Left lung (tissue), 10 donors: ENCODE results near the gene MALRD1. TPM values are rescaled to one million over a fixed set of nuclear protein-coding genes. Genes with fewer than 3 reads are reported as not detected.
A peak's percentile ranks its signal among the peaks of the same experiment; 100 is the strongest.

Experiments used
- ATAC-seq: fragments of 200-7000 bp; cut with Tn5 transposase; one replicate; pipeline ENCODE4 v1.9.1; 2020; ENCODE audit warnings: moderate library complexity
- DNase-seq, 4 donors: peaks; one replicate each; pipeline ENCODE4 v3.0.0-alpha.2; 2013 to 2020
- H3K27ac ChIP-seq, 2 donors: fragments of 200-600 bp; sonication (generic) in 1 of 2; one replicate each; pipeline versions ENCODE4 v1.5.0 to v1.8.0; 2020 to 2021
- H3K27me3 ChIP-seq, 2 donors: fragments of 200-600 bp; sonication (generic) in 1 of 2; one replicate each; pipeline versions ENCODE4 v1.5.0 to v1.8.0; 2020 to 2021
- H3K36me3 ChIP-seq, 2 donors: fragments of 200-600 bp; sonication (generic) in 1 of 2; one replicate each; pipeline versions ENCODE4 v1.5.0 to v1.8.0; 2020 to 2021
- H3K4me1 ChIP-seq, 2 donors: fragments of 200-600 bp; one replicate each; pipeline ENCODE4 v1.8.0; 2021
- H3K4me3 ChIP-seq, 2 donors: fragments of 200-600 bp; sonication (generic) in 1 of 2; one replicate each; pipeline versions ENCODE4 v1.5.0 to v1.8.0; 2020 to 2021; ENCODE audit warnings: mild to moderate bottlenecking in 1 of 2
- H3K9me3 ChIP-seq, 2 donors: fragments of 200-600 bp; sonication (generic) in 1 of 2; one replicate each; pipeline versions ENCODE4 v1.5.0 to v1.8.0; 2020 to 2021
- CTCF ChIP-seq, 2 donors: fragments of 200-600 bp; sonication (generic) in 1 of 2; IDR thresholded peaks; one replicate each; pipeline versions ENCODE4 v1.5.0 to v1.8.0; 2021; ENCODE audit warnings: antibody characterized with exemption in 2 of 2
- intact Hi-C, 2 donors: fragments of 100-400 bp; cut with DNase I; formaldehyde crosslinking; loops; one replicate each; pipeline versions ENCODE4 v1.11.2 to v1.14.2; 2022
- polyA plus RNA-seq, 6 donors: library from polyadenylated mRNA; unstranded; fragments of 120-200 nt; gene quantifications; one replicate each; pipeline ENCODE4 v1.2.1, GENCODE V29; 2013; ENCODE audit not compliant: insufficient read length in 6 of 6
- total RNA-seq, 2 donors: library from RNA; stranded (reverse); fragmentation: NEBNext Ultra II Directional; extraction: Animal tissue kit (Norgen Biotek cat#: 25700); gene quantifications; one replicate each; pipeline ENCODE4 v1.2.1, GENCODE V29; 2021
- donor health status: DM: no; HTN: yes; CAD: no.
- donor health status: DM: no; HTN: no; CAD: no.

Gene MALRD1
- total and polyA plus RNA-seq, 8 donors: 2.6 to 12.3 (median 6.9) TPM

DNA sequence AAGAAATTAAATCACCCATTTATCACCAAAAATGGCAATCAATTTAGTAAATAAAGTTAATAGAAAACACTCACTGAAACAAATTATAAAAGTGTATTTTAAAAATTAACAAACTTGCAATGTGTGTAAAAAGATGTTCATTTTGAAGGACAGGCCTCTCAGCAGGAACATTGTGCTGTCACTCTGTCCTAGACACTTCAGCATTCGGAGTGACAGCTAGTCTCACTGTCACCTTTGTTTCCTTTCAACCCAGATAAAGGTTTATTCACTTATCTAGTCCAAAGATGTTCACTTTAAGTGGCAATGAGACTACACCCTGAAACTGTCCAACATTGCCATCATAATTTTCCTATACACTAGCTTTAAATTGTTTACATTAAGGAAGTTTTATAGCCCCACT, 675.7 kb downstream of the MALRD1 start:
- H3K27ac ChIP-seq: no peak overlapping the region
- no peak overlapping the region for H3K4me3 ChIP-seq
- intact Hi-C loops: no loop called here
- DNase-seq (no peak), ATAC-seq (no peak)
- no peaks in the 10 kb centered on the region for H3K36me3 ChIP-seq
- H3K9me3 ChIP-seq: peaks cover 0 to 6% of the 10 kb centered on the region in 2 donors
- no peak for TF ChIP-seq CTCF (IDR thresholded peaks at IDR 0.05)
- no peaks in the 10 kb centered on the region for H3K27me3 ChIP-seq
- no peaks in the 10 kb centered on the region for H3K4me1 ChIP-seq

DNA sequence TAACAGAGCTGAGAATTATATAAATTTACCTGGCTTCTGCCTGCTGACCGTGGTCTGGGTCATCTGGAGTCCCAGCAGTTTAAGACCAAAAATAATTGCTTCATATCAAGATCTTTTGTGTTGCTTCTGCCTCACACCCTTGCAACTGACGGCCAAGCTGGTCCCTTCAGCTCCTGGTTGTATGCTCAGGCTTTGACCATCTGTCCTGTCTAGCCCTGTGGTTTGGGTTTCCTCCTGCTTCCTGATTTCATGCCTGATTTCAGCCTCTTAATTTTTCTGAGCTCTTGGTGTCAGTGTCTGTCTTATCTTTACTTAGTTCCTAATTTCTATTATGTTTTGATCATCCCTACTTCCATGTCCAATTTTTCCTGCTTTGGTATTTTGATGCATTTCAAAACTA, 679.8 kb downstream of the MALRD1 start:
- DNase-seq (no peak), ATAC-seq (no peak)
- Histone ChIP-seq H3K27me3 (no peaks in the 10 kb centered on the region), H3K9me3 (peaks cover 0 to 6% of the 10 kb centered on the region in 2 donors), H3K27ac (no peak overlapping the region), H3K4me3 (no peak overlapping the region), H3K4me1 (no peaks in the 10 kb centered on the region), H3K36me3 (no peaks in the 10 kb centered on the region)
- TF ChIP-seq CTCF (IDR thresholded peaks at IDR 0.05): no peak
- intact Hi-C loops: no loop called here

GRCh38 chr10:19728964-19729363, 680.4 kb downstream of the MALRD1 start:
- H3K27me3 ChIP-seq: no peaks in the 10 kb centered on the region
- no peaks in the 10 kb centered on the region for H3K36me3 ChIP-seq
- ATAC-seq (no peak), DNase-seq (no peak)
- TF ChIP-seq CTCF (IDR thresholded peaks at IDR 0.05): no peak
- intact Hi-C loops: no loop called here
- H3K4me1 ChIP-seq: no peaks in the 10 kb centered on the region
- H3K27ac ChIP-seq: no peak overlapping the region
- H3K4me3 ChIP-seq: no peak overlapping the region
- peaks cover 0 to 6% of the 10 kb centered on the region in 2 donors for H3K9me3 ChIP-seq

- DNase-seq: no peak
- intact Hi-C loops: no loop called here
- Histone ChIP-seq H3K4me3 (no peak overlapping the region), H3K9me3 (peaks cover 0 to under 1% of the 10 kb centered on the region in 2 donors), H3K27me3 (no peaks in the 10 kb centered on the region), H3K27ac (peak overlapping the region; percentile 21 to 75), H3K4me1 (no peaks in the 10 kb centered on the region), H3K36me3 (no peaks in the 10 kb centered on the region)
- TF ChIP-seq CTCF (IDR thresholded peaks at IDR 0.05): no peak
- ATAC-seq: peak; percentile 79
These were observed 681.7 kb downstream of the MALRD1 start for GRCh38 chr10:19730167-19730906.

DNA sequence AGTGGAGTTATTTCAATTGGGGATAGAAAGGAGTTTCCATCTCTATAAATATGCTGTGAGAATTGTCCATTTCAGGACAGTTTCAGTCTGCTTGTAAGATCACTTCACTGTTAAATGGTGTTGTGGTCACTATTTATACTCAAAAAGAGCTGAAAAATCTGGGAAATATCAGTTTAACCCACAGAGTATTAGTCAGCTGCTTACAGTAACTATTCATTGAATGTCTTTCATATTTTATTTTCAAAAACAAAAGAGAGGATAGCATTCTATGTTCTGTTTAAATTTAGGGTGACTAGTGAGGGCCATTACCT, 682.3 kb downstream of the MALRD1 start:
- ATAC-seq (peak; percentile 18), DNase-seq (no peak)
- TF ChIP-seq CTCF (IDR thresholded peaks at IDR 0.05): no peak
- intact Hi-C loops: no loop called here
- H3K9me3 ChIP-seq: no peaks in the 10 kb centered on the region
- no peaks in the 10 kb centered on the region for H3K27me3 ChIP-seq
- H3K27ac ChIP-seq: peak overlapping the region; percentile 21 to 75
- no peaks in the 10 kb centered on the region for H3K36me3 ChIP-seq
- no peaks in the 10 kb centered on the region for H3K4me1 ChIP-seq
- H3K4me3 ChIP-seq: no peak overlapping the region
